Raji (cell line): ENCODE results near the gene TMEM179.

Experiments
- POLR2A ChIP-seq: IDR thresholded peaks from 2 replicates; pipeline ENCODE4 v1.6.1; 2011; ENCODE audit warnings: low read depth, low read length, control low read depth; ENCODE audit not compliant: insufficient read depth

TMEM179 gene

GRCh38 chr14:104560586-104560945 lies 44.0 kb downstream of the TMEM179 start:
- no peak for TF ChIP-seq POLR2A

GRCh38 chr14:104559804-104560585 lies 44.6 kb downstream of the TMEM179 start:
- TF ChIP-seq POLR2A: no peak

DNA sequence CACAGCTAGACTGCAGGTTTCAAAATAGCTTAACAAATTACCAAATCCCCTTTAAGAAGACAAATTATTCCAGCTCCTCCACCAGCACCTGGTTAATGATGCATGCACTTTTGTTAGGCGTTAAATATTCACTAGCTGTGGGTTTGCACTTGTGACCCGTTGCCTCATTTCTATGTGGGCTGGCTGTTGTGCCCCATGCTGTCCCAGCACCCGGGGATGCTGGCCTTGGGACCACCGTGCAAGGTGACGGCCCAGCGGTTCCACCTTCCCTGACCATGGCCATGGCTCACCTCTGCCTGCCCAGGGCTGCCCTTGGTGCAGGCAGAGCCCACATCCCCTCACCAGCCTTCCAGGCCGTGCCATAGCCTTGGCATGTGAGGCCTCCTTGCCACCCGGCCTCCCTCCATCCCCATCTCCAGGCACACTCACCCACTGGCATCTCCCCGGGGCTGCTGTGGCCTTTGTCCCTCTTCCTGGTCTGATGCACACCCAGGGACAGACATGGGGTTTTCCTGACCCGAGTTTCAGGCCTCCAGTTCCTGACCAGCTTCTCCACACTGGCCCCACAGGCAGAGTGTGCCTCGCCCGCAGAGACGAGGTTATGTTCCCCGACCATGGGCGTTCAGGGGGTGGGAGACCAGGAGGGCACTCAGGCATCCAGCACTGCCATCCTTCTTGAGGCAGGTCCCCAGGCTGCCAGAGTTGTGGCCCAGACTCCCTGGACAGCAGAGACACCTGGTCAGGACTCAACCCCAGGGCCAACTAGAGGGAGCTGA lies 45.4 kb downstream of the TMEM179 start:
- TF ChIP-seq POLR2A: no peak

GRCh38 chr14:104558231-104559027 lies 46.1 kb downstream of the TMEM179 start:
- TF ChIP-seq POLR2A: no peak

GRCh38 chr14:104557766-104558165 lies 46.8 kb downstream of the TMEM179 start:
- TF ChIP-seq POLR2A: no peak

- TF ChIP-seq POLR2A: no peak
Observed at GRCh38 chr14:104557086-104557485, 47.5 kb downstream of the TMEM179 start.

DNA sequence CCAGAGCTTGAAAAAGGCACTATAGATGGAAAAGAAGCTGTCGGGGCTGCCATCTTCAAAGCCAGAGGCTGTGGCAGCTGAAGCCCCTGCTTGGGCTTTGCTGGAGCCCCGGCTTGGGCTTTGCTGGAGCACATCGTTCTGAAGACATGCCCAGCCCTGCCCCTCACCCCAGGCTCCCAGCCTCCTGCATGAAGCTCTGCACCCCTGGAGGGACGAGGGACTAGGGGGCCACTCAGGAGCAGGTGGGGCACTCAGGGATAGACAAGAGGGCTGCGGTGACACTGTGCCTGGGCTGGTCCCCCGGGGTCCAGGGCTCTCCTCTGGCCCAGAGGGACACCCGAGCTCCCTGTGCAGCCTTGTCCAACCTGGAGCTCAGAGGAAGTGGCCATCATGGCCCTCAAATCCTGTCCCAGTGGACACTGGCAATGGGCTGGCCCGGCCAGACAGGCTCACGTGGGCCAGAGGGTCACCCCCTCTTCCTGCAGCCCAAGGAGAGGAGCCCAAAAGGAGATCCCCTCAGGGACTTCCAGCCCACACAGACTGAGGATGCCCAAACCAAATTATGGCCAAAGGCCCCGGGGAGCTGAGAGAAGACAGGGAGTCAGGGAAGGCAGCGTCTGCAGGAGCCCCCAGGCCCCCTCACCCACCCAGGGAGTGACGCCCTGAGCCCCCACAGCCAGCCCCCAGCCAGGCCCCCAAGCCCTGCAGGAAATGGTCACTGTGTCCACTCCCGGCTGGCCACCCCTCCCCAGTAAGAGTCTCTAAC lies 48.1 kb downstream of the TMEM179 start:
- no peak for TF ChIP-seq POLR2A

GRCh38 chr14:104555430-104556255 lies 48.9 kb downstream of the TMEM179 start:
- no peak for TF ChIP-seq POLR2A

GRCh38 chr14:104554608-104555429 lies 49.8 kb downstream of the TMEM179 start:
- TF ChIP-seq POLR2A: no peak

- no peak for TF ChIP-seq POLR2A
Observed at GRCh38 chr14:104554088-104554607, 50.4 kb downstream of the TMEM179 start.

DNA sequence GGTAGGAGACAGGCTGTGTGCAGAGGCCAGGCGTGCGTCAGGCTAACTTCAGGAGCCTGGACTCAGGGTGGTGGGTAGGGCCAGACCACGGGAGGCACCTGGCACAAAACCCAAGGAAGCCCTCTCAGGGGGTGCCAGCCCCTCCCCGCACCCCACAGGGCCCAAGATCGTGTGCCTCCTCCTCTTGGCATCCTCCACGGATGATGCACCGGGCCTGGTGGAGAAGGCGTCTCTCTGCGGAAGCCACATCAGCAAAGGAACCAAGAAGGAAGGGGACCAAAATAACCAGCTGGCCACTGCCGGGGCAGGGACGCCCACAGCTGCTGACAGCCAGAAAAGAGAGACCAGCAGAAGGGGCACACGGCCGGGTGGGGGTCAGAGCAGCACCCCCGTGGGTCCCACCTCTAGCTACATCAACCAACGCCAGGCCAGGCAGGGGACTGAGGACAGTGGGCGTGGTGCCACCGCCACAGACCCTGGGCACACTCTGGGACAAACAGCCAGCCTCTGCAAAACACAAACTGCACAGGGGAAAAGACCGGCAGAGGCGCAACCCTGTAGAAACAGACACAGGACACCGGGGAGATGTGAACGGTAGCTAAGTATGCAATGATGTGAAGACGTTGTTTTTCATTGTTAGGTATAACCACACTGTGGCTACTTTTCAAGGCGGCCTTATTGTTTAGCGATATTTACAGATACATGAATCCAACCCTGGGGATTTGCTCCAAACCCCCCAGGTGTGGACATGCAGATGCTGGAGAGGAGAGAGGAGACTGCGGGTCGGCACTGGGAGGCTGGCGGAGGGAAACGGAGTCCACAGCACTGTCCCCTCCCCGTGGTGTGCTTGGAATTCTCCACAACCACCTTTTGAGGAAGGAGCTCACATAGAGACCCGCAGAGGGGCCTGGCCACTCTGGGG lies 51.1 kb downstream of the TMEM179 start:
- TF ChIP-seq POLR2A: no peak

DNA sequence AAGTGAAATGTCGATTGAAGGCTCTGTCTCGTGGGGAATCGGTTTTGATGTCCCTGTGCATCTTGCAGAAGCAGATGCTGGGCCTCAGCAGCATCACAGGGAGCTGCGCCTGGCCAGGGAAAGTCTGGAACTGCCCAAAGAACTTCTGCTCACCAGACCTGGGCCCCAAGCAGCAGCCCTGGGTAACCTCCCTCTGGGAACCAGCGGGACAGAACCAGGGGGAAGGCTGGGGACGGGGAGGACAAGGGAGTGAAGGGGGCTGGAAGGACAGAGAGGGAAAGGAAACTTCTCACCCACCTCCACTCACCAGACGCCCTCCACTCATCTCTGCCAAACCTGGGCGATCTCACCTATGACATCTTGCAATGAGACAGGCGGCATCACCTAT lies 51.8 kb downstream of the TMEM179 start:
- no peak for TF ChIP-seq POLR2A
